ENCODE measurements around the gene SNX30.

DNA sequence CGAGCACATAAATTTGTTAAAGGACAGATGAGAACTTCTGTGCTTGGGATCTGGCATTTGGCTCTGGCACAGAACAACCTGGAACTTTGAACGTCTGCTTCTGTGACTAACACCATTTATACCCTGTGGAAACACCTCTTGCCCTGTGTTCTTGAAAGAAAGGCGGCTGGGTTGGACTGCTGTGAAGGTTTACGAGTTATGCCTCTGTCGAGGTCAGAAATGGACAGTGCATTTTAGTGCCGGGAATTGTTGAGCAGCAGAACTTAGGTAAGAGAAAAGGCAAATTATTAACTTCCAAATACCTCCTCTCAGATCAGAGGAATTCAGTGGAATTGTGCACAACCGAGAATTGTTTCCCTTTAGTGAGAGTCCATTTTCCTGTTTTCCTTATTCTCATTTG, 18.6 kb upstream of the SNX30 start:
- TF ChIP-seq, protein P1, sequence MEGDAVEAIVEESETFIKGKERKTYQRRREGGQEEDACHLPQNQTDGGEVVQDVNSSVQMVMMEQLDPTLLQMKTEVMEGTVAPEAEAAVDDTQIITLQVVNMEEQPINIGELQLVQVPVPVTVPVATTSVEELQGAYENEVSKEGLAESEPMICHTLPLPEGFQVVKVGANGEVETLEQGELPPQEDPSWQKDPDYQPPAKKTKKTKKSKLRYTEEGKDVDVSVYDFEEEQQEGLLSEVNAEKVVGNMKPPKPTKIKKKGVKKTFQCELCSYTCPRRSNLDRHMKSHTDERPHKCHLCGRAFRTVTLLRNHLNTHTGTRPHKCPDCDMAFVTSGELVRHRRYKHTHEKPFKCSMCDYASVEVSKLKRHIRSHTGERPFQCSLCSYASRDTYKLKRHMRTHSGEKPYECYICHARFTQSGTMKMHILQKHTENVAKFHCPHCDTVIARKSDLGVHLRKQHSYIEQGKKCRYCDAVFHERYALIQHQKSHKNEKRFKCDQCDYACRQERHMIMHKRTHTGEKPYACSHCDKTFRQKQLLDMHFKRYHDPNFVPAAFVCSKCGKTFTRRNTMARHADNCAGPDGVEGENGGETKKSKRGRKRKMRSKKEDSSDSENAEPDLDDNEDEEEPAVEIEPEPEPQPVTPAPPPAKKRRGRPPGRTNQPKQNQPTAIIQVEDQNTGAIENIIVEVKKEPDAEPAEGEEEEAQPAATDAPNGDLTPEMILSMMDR (IDR thresholded peaks at IDR 0.05): no peak
- TF ChIP-seq POLR2A (IDR thresholded peaks at IDR 0.05): no peak

Data from Peyer's patch (tissue), 4 donors.